Neuronal stem cell (in vitro differentiated cells): ENCODE results near the gene DEPDC5.

Experiments used
- DNase-seq: peaks from one replicate; pipeline ENCODE4 v3.0.0-alpha.2; 2013; ENCODE audit warnings: low spot score
- H2AFZ ChIP-seq: one replicate; pipeline ENCODE4 v1.6.1; 2013; ENCODE audit warnings: mild to moderate bottlenecking, low read length, inconsistent platforms
- H2AK5ac ChIP-seq: 2 replicates; pipeline ENCODE4 v1.6.1; 2013; ENCODE audit warnings: low read depth, mild to moderate bottlenecking, inconsistent platforms, low read length, moderate library complexity, mixed read lengths
- H2BK120ac ChIP-seq: 2 replicates; pipeline ENCODE4 v1.6.1; 2013; ENCODE audit warnings: low read depth, mild to moderate bottlenecking, inconsistent platforms, low read length, moderate library complexity, mixed read lengths
- H2BK12ac ChIP-seq: one replicate; pipeline ENCODE4 v1.6.1; 2013; ENCODE audit warnings: low read length, inconsistent platforms
- H2BK15ac ChIP-seq: 2 replicates; pipeline ENCODE4 v1.6.1; 2013; ENCODE audit warnings: mild to moderate bottlenecking, low read length, inconsistent platforms, mixed read lengths
- H2BK5ac ChIP-seq: one replicate; pipeline ENCODE4 v1.6.1; 2013; ENCODE audit warnings: inconsistent platforms, mild to moderate bottlenecking, low read length, moderate library complexity
- H3K14ac ChIP-seq: one replicate; pipeline ENCODE4 v1.6.1; 2013; ENCODE audit warnings: low read length, inconsistent platforms
- H3K18ac ChIP-seq: 2 replicates; pipeline ENCODE4 v1.6.1; 2013; ENCODE audit warnings: low read length, inconsistent platforms
- H3K23ac ChIP-seq: 2 replicates; pipeline ENCODE4 v1.6.1; 2013; ENCODE audit warnings: low read depth, mild to moderate bottlenecking, mixed read lengths, low read length, inconsistent platforms; ENCODE audit not compliant: poor library complexity
- H3K27ac ChIP-seq: replicated peaks from 3 replicates; pipeline ENCODE4 v1.5.1; 2013; ENCODE audit warnings: low read length, inconsistent platforms
- H3K27me3 ChIP-seq, 3 experiments: 2 replicates each; pipeline ENCODE4 v1.6.1; 2013; ENCODE audit warnings: low read length in 3 of 3, mild to moderate bottlenecking in 2 of 3, inconsistent platforms in 1 of 3, low read depth in 1 of 3, mixed read lengths in 1 of 3, moderate library complexity in 1 of 3; ENCODE audit not compliant: control insufficient read depth in 3 of 3, insufficient read depth in 3 of 3
- H3K36me3 ChIP-seq, 2 donors: replicated peaks in 1 of 2; 2 replicates each; pipeline ENCODE4 v1.6.1; 2013; ENCODE audit warnings: low read length in 2 of 2; ENCODE audit not compliant: control insufficient read depth in 2 of 2, insufficient read depth in 2 of 2
- H3K4ac ChIP-seq: 2 replicates; pipeline ENCODE4 v1.6.1; 2013; ENCODE audit warnings: inconsistent platforms, mild to moderate bottlenecking, low read length, moderate library complexity
- H3K4me1 ChIP-seq, 2 donors: 1 replicate in 1 of 2; 2 replicates in 1 of 2; pipeline ENCODE4 v1.6.1; 2013; ENCODE audit warnings: low read length in 2 of 2, low read depth in 1 of 2; ENCODE audit not compliant: control insufficient read depth in 2 of 2, insufficient read depth in 1 of 2
- H3K4me2 ChIP-seq: one replicate; pipeline ENCODE4 v1.6.1; 2013; ENCODE audit warnings: mild to moderate bottlenecking, low read length, inconsistent platforms; ENCODE audit not compliant: insufficient read depth, poor library complexity, severe bottlenecking
- H3K4me3 ChIP-seq, 2 donors: 2 replicates each; pipeline ENCODE4 v1.5.1; 2013; ENCODE audit warnings: low read length in 2 of 2, mild to moderate bottlenecking in 2 of 2, inconsistent platforms in 1 of 2, moderate library complexity in 1 of 2
- H3K79me1 ChIP-seq: one replicate; pipeline ENCODE4 v1.6.1; 2013; ENCODE audit warnings: low read depth, mild to moderate bottlenecking, inconsistent platforms, low read length, moderate library complexity
- H3K9ac ChIP-seq: one replicate; pipeline ENCODE4 v1.6.1; 2013; ENCODE audit warnings: mild to moderate bottlenecking, low read depth, low read length, inconsistent platforms; ENCODE audit not compliant: poor library complexity
- H3K9me3 ChIP-seq, 2 donors: replicated peaks in 1 of 2; 2 replicates each; pipeline versions ENCODE3 to v1.6.1; 2013; ENCODE audit warnings: low read length in 2 of 2, mild to moderate bottlenecking in 2 of 2, inconsistent platforms in 1 of 2, low read depth in 1 of 2, mixed read lengths in 1 of 2, moderate library complexity in 1 of 2; ENCODE audit not compliant: control insufficient read depth in 2 of 2, insufficient read depth in 1 of 2
- H4K8ac ChIP-seq: one replicate; pipeline ENCODE4 v1.6.1; 2013; ENCODE audit warnings: low read depth, mild to moderate bottlenecking, inconsistent platforms, low read length, moderate library complexity
- H4K91ac ChIP-seq: one replicate; pipeline ENCODE4 v1.6.1; 2013; ENCODE audit warnings: low read length, low read depth, mild to moderate bottlenecking, inconsistent platforms; ENCODE audit not compliant: poor library complexity
- WGBS, 2 donors: extraction: QIAGEN DNeasy Blood & Tissue Kit; methylation state at CpG; one replicate each; pipeline ENCODE4 v1.1.7; 2013; ENCODE audit warnings: missing lambda C conversion rate in 2 of 2, mixed read lengths in 1 of 2; ENCODE audit not compliant: insufficient read length in 2 of 2, insufficient replicate concordance in 1 of 2; ENCODE audit errors: extremely low coverage in 2 of 2; 5-methylcytosine and 5-hydroxymethylcytosine counted together

DEPDC5 gene

DNA sequence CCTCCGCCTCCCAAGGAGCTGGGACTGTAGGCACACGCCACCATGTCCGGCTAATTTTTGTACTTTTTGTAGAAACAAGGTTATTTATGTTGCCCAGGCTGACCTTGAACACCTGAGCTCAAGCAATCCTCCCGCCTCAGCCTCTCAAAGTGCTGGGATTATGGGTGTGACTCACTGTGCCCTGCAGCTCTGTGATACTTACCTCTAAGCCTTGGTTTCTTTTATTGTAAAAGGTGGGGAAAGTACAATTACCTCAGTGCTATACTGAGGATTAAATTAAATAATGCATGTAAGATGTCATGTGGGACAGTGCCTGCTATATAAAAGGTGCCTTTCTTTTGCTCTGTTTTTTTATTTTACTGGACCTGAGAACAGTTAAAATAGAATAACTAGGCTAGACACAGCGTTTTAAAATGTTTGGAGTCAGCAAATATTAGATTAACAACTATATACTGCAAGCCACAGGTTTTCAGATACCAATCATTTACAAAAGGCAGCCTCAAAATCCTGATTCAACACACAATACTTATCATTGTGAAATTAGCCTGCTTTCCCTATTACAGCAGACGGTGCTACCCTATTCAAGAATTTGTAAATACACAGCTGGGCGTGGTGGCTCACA lies 33.9 kb upstream of the DEPDC5 start:
- H3K4me1 ChIP-seq: no peaks in the 10 kb centered on the region
- H2BK12ac ChIP-seq: no peak overlapping the region
- no peaks in the 10 kb centered on the region for H3K27me3 ChIP-seq
- H3K9me3 ChIP-seq: peaks cover 0 to 14% of the 10 kb centered on the region in 2 donors
- no CpG with 5 or more reads among the region's 7 CpGs for WGBS, 2 donors
- H3K36me3 ChIP-seq: peaks cover 26 to 91% of the 10 kb centered on the region in 2 donors
- H3K23ac ChIP-seq: no peak overlapping the region
- no peak overlapping the region for H2BK15ac ChIP-seq
- no peak for DNase-seq
- no peak overlapping the region for H3K9ac ChIP-seq
- no peak overlapping the region for H3K27ac ChIP-seq
- H2BK5ac ChIP-seq: no peak overlapping the region
- no peak overlapping the region for H4K8ac ChIP-seq
- no peak overlapping the region for H2BK120ac ChIP-seq
- H3K79me1 ChIP-seq: peaks cover 1% of the 10 kb centered on the region
- no peak overlapping the region for H3K4ac ChIP-seq
- H4K91ac ChIP-seq: no peak overlapping the region
- no peak overlapping the region for H3K18ac ChIP-seq
- no peak overlapping the region for H3K14ac ChIP-seq
- no peak overlapping the region for H2AK5ac ChIP-seq
- H3K4me3 ChIP-seq: no peak overlapping the region
- no peak overlapping the region for H2AFZ ChIP-seq
- H3K4me2 ChIP-seq: no peak overlapping the region

DNA sequence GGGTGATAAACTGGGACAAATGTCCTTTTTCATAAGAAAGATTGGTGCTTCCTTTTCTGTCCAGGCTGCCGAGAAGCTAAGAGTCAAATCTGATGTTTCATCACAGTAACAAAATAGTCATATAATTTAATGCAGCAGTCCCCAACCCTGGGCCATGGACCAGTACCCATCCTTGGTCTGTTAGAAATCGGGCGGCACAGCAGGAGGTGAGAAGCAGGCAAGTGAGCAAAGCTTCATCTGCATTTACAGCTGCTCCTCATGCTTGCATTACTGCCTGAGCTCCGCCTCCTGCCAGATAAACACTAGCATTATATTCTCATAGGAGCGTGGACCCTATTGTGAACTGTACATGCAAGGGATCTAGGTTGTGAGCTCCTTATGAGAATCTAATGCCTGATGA lies 30.1 kb upstream of the DEPDC5 start:
- H3K27me3 ChIP-seq: no peaks in the 10 kb centered on the region
- H3K4me2 ChIP-seq: no peak overlapping the region
- peaks cover 4% of the 10 kb centered on the region for H3K79me1 ChIP-seq
- H3K23ac ChIP-seq: no peak overlapping the region
- DNase-seq: no peak
- H3K14ac ChIP-seq: no peak overlapping the region
- H2AK5ac ChIP-seq: no peak overlapping the region
- peaks cover 0 to 14% of the 10 kb centered on the region in 2 donors for H3K9me3 ChIP-seq
- H3K18ac ChIP-seq: no peak overlapping the region
- no peak overlapping the region for H4K8ac ChIP-seq
- no peak overlapping the region for H3K9ac ChIP-seq
- H2BK5ac ChIP-seq: no peak overlapping the region
- H3K4me1 ChIP-seq: no peaks in the 10 kb centered on the region
- H3K27ac ChIP-seq: no peak overlapping the region
- no CpG with 5 or more reads among the region's 5 CpGs for WGBS, 2 donors
- H2BK15ac ChIP-seq: no peak overlapping the region
- H2BK12ac ChIP-seq: no peak overlapping the region
- no peak overlapping the region for H3K4ac ChIP-seq
- H2BK120ac ChIP-seq: no peak overlapping the region
- H3K36me3 ChIP-seq: peaks cover 28 to 84% of the 10 kb centered on the region in 2 donors
- H3K4me3 ChIP-seq: no peak overlapping the region
- H2AFZ ChIP-seq: no peak overlapping the region
- no peak overlapping the region for H4K91ac ChIP-seq

DNA sequence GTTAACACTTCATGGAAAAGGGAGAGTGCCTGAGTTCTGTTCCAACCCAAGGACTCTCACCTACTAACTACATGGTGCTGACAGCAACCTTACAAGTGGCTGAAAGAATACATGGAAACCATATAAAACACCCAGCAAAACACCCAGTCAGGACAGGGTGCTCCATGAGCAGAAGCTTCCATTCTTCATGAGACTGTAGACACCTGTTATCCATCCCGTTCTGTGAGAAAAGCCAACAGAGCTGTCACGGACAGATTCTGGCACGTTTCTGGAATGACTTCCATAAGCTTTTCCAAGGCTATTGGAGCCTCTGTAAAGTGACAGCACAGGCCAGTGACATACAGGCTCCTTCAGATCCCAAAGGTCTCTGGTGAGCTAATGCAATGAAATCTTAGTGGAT lies 27.1 kb upstream of the DEPDC5 start:
- Histone ChIP-seq H3K4me2 (no peak overlapping the region), H3K4me3 (no peak overlapping the region), H2BK120ac (no peak overlapping the region), H4K8ac (no peak overlapping the region), H2BK12ac (no peak overlapping the region), H4K91ac (no peak overlapping the region), H3K23ac (no peak overlapping the region), H3K9ac (no peak overlapping the region), H3K4me1 (no peaks in the 10 kb centered on the region), H2BK5ac (no peak overlapping the region), H3K14ac (no peak overlapping the region), H2AK5ac (no peak overlapping the region), H3K36me3 (peaks cover 27 to 69% of the 10 kb centered on the region in 2 donors), H3K9me3 (peaks cover 0 to 14% of the 10 kb centered on the region in 2 donors), H3K18ac (no peak overlapping the region), H3K27me3 (no peaks in the 10 kb centered on the region), H3K4ac (no peak overlapping the region), H3K27ac (no peak overlapping the region), H2AFZ (no peak overlapping the region), H3K79me1 (peaks cover 4% of the 10 kb centered on the region), H2BK15ac (no peak overlapping the region)
- no CpG with 5 or more reads among the region's 3 CpGs for whole genome bisulfite sequencing, 2 donors
- no peak for DNase-seq

DNA sequence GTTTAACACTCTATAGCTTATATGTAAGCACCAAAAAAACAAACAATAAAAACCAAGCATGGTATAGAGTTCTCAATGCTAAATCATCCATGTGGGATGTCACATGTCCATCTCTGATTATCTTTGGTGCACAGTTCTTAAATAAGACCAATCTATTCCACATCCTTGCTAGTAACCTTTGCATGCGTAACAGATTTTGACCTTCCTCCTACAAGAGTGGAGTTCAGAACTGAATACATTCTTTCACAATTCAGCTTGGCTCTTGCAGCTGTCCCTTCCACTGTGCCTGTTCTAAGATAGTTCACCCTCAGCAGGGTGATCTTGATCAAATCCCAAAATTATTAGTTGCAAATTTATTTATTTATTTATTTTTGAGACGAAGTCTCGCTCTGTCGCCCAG lies 25.0 kb upstream of the DEPDC5 start:
- Histone ChIP-seq H3K14ac (no peak overlapping the region), H2AK5ac (no peak overlapping the region), H3K4ac (no peak overlapping the region), H3K27ac (no peak overlapping the region), H3K4me1 (no peaks in the 10 kb centered on the region), H3K23ac (no peak overlapping the region), H3K79me1 (peaks cover 5% of the 10 kb centered on the region), H3K9me3 (peaks cover 0 to 11% of the 10 kb centered on the region in 2 donors), H2BK15ac (no peak overlapping the region), H3K9ac (no peak overlapping the region), H2BK12ac (no peak overlapping the region), H3K27me3 (no peaks in the 10 kb centered on the region), H3K4me3 (no peak overlapping the region), H4K91ac (no peak overlapping the region), H3K4me2 (no peak overlapping the region), H3K36me3 (peaks cover 21 to 59% of the 10 kb centered on the region in 2 donors), H2AFZ (no peak overlapping the region), H3K18ac (no peak overlapping the region), H4K8ac (no peak overlapping the region), H2BK120ac (no peak overlapping the region), H2BK5ac (no peak overlapping the region)
- WGBS, 2 donors: no CpG with 5 or more reads among the region's 4 CpGs
- DNase-seq: no peak
